HepG2 (cell line): ENCODE data around the gene RBM22. TPM values are rescaled to one million over a fixed set of nuclear protein-coding genes. Genes with fewer than 3 reads are reported as not detected.

Source experiments
- ARID2 ChIP-seq: sonication (generic); formaldehyde crosslinking; IDR thresholded peaks from 2 replicates; pipeline ENCODE4 v1.8.1; 2022; ENCODE audit warnings: mild to moderate bottlenecking, missing genetic modification reagents, borderline replicate concordance
- CBX1 ChIP-seq: IDR thresholded peaks from one replicate; pipeline ENCODE4 v1.6.1; 2016; ENCODE audit warnings: antibody characterized with exemption, low read depth
- CENPX ChIP-seq: sonication (generic); formaldehyde crosslinking; IDR thresholded peaks from 2 replicates; pipeline ENCODE4 v1.9.0; 2021; ENCODE audit warnings: mild to moderate bottlenecking, missing genetic modification reagents, moderate library complexity
- DPF2 ChIP-seq: sonication (generic); formaldehyde crosslinking; IDR thresholded peaks from 2 replicates; pipeline ENCODE4 v1.4.0; 2020; ENCODE audit warnings: mild to moderate bottlenecking, low read depth, missing genetic modification reagents, borderline replicate concordance
- ERF ChIP-seq: IDR thresholded peaks from 2 replicates; pipeline ENCODE4 v1.6.1; 2018; ENCODE audit warnings: missing biosample characterization, missing genetic modification reagents
- FOXA1 ChIP-seq, 2 experiments: fragments of 450-650 bp in 1 of 2; sonication (generic) in 1 of 2; formaldehyde crosslinking in 1 of 2; IDR thresholded peaks; 2 replicates each; pipeline versions ENCODE4 v1.4.0 to v1.6.1; 2016 to 2020; ENCODE audit warnings: missing genetic modification reagents in 1 of 2
- HNRNPL ChIP-seq: fragments of 200-400 bp; formaldehyde crosslinking; IDR thresholded peaks from 2 replicates; pipeline ENCODE4 v1.6.1; 2017; ENCODE audit warnings: mild to moderate bottlenecking, low read depth, low read length
- KLF9 ChIP-seq: IDR thresholded peaks from 2 replicates; pipeline ENCODE4 v1.6.1; 2016; ENCODE audit warnings: low read depth
- MAZ ChIP-seq, 2 experiments: sonication (generic) in 1 of 2; formaldehyde crosslinking in 1 of 2; IDR thresholded peaks; 2 replicates each; pipeline versions ENCODE4 v1.5.0 to v1.6.1; 2012 to 2020; ENCODE audit warnings: low read depth in 2 of 2, mild to moderate bottlenecking in 2 of 2, borderline replicate concordance in 1 of 2, improper control_type of control experiment in 1 of 2, low read length in 1 of 2, missing genetic modification reagents in 1 of 2, moderate library complexity in 1 of 2
- MTA3 ChIP-seq: sonication (generic); formaldehyde crosslinking; IDR thresholded peaks from 2 replicates; pipeline ENCODE4 v1.4.0; 2020; ENCODE audit warnings: missing genetic modification reagents
- NR2F6 ChIP-seq, 2 experiments: IDR thresholded peaks; 2 replicates each; pipeline ENCODE4 v1.6.1; 2016; ENCODE audit warnings: antibody characterized with exemption in 1 of 2, mild to moderate bottlenecking in 1 of 2
- PITX1 ChIP-seq: sonication (generic); formaldehyde crosslinking; IDR thresholded peaks from 2 replicates; pipeline ENCODE4 v1.5.1; 2020; ENCODE audit warnings: mild to moderate bottlenecking, missing genetic modification reagents
- POLR2G ChIP-seq: fragments of 200-400 bp; formaldehyde crosslinking; IDR thresholded peaks from 2 replicates; pipeline ENCODE4 v1.6.1; 2018; ENCODE audit warnings: mild to moderate bottlenecking, low read depth, low read length, moderate library complexity
- SNAPC5 ChIP-seq: sonication (generic); formaldehyde crosslinking; IDR thresholded peaks from 2 replicates; pipeline ENCODE4 v1.8.1; 2023; ENCODE audit warnings: mild to moderate bottlenecking, missing genetic modification reagents, borderline replicate concordance
- TBX2 ChIP-seq: sonication (generic); formaldehyde crosslinking; IDR thresholded peaks from 2 replicates; pipeline ENCODE4 v1.5.0; 2020; ENCODE audit warnings: missing genetic modification reagents, mild to moderate bottlenecking, borderline replicate concordance
- TCF7 ChIP-seq: sonication (generic); IDR thresholded peaks from 2 replicates; pipeline ENCODE4 v1.6.1; 2016; ENCODE audit warnings: antibody characterized with exemption, low read depth
- U2AF1 ChIP-seq: fragments of 200-400 bp; formaldehyde crosslinking; optimal IDR thresholded peaks from 2 replicates; pipeline ENCODE3; 2017; ENCODE audit warnings: mild to moderate bottlenecking, low read depth, low read length
- XBP1 ChIP-seq: sonication (generic); formaldehyde crosslinking; IDR thresholded peaks from 2 replicates; pipeline ENCODE4 v1.5.0; 2020; ENCODE audit warnings: missing genetic modification reagents
- YEATS4 ChIP-seq: sonication (generic); formaldehyde crosslinking; IDR thresholded peaks from 2 replicates; pipeline ENCODE4 v1.4.0; 2020; ENCODE audit warnings: missing genetic modification reagents, borderline replicate concordance
- ZBTB3 ChIP-seq: sonication (generic); formaldehyde crosslinking; IDR thresholded peaks from 2 replicates; pipeline ENCODE4 v1.4.0; 2020; ENCODE audit warnings: low read depth, mild to moderate bottlenecking, moderate library complexity, missing genetic modification reagents, borderline replicate concordance
- ZFP1 ChIP-seq: IDR thresholded peaks from 2 replicates; pipeline ENCODE4 v1.6.1; 2016
- ZFYVE20 ChIP-seq: sonication (generic); formaldehyde crosslinking; IDR thresholded peaks from 2 replicates; pipeline ENCODE4 v1.8.0; 2023; ENCODE audit warnings: low read depth, mild to moderate bottlenecking, moderate library complexity, missing genetic modification reagents, borderline replicate concordance
- ZNF549 ChIP-seq: sonication (generic); formaldehyde crosslinking; IDR thresholded peaks from 2 replicates; pipeline ENCODE4 v1.5.0; 2020; ENCODE audit warnings: missing genetic modification reagents
- ZNF569 ChIP-seq: sonication (generic); formaldehyde crosslinking; IDR thresholded peaks from 2 replicates; pipeline ENCODE4 v1.5.0; 2020; ENCODE audit warnings: mild to moderate bottlenecking, missing genetic modification reagents, moderate library complexity, borderline replicate concordance
- ZNF713 ChIP-seq: sonication (generic); formaldehyde crosslinking; IDR thresholded peaks from 2 replicates; pipeline ENCODE4 v1.4.0; 2020; ENCODE audit warnings: mild to moderate bottlenecking, missing genetic modification reagents
- ZNF746 ChIP-seq: sonication (generic); formaldehyde crosslinking; IDR thresholded peaks from 2 replicates; pipeline ENCODE4 v1.8.0; 2022; ENCODE audit warnings: mild to moderate bottlenecking, missing genetic modification reagents
- ZSCAN20 ChIP-seq: sonication (generic); formaldehyde crosslinking; IDR thresholded peaks from 2 replicates; pipeline ENCODE4 v1.4.0; 2020; ENCODE audit warnings: missing genetic modification reagents, mild to moderate bottlenecking, borderline replicate concordance
- ZSCAN9 ChIP-seq: IDR thresholded peaks from 2 replicates; pipeline ENCODE4 v1.6.1; 2016; ENCODE audit warnings: borderline replicate concordance
- polyA plus RNA-seq, 8 experiments: library from polyadenylated mRNA; depleted of rRNA in 3 of 8; stranded (reverse) in 7 of 8; unstranded in 1 of 8; fragments of >200 nt; fragmentation: Illumina TruSeq in 4 of 8; extraction: Trizol in 4 of 8; gene quantifications; 2 replicates each; pipeline versions ENCODE4 v1.2.1 to v1.2.3, GENCODE V29; 2011 to 2016; ENCODE audit warnings: low read depth in 4 of 8, missing spikeins in 1 of 8, mixed read lengths in 1 of 8; ENCODE audit not compliant: insufficient read depth in 1 of 8
- total RNA-seq, 5 experiments: library from RNA; depleted of rRNA; stranded (reverse); fragments of >200 nt; fragmentation: Illumina TruSeq; extraction: Trizol; gene quantifications; 2 replicates each; pipeline ENCODE4 v1.2.3, GENCODE V29; 2016; ENCODE audit warnings: low read depth in 1 of 5
- TF ChIP-seq, protein P1 (sequence below): sonication (generic); formaldehyde crosslinking; conservative IDR thresholded peaks from 2 replicates; pipeline ENCODE4 v1.8.0; 2022; ENCODE audit warnings: missing genetic modification reagents

RBM22 gene
- total and polyA plus RNA-seq, 2 of the 13 experiments (the other 11 are each of a cell fraction or from before 2014, with no cell fraction given) = 28.3 to 35.0 TPM

- TF ChIP-seq MAZ (IDR thresholded peaks at IDR 0.05; ENCODE audit: borderline replicate concordance, low read depth, low read length) = no peak
- TF ChIP-seq MAZ (CRISPR knock-in tag; IDR thresholded peaks at IDR 0.05; ENCODE audit: low read depth) = no peak
- no peak for TF ChIP-seq FOXA1 (IDR thresholded peaks at IDR 0.05)
- TF ChIP-seq FOXA1 (CRISPR knock-in tag; IDR thresholded peaks at IDR 0.05) = peak; percentile 63
- peak; percentile 71; the same call in 1 of the 2 replicates for TF ChIP-seq ZSCAN9 (CRISPR knock-in tag)
- TF ChIP-seq CBX1 = no peak
- TF ChIP-seq MTA3 = no peak
- TF ChIP-seq ZNF713 (CRISPR knock-in tag) = no peak
- no peak for TF ChIP-seq DPF2
- no peak; the same call in 1 of the 2 replicates for TF ChIP-seq ZNF549 (CRISPR knock-in tag)
- no peak for TF ChIP-seq SNAPC5
- peak; percentile 93 for TF ChIP-seq YEATS4 (CRISPR knock-in tag)
- peak; percentile 77 for TF ChIP-seq PITX1
- no peak for TF ChIP-seq ZFYVE20 (CRISPR knock-in tag)
- no peak for TF ChIP-seq NR2F6 (IDR thresholded peaks at IDR 0.05)
- no peak for TF ChIP-seq NR2F6 (CRISPR knock-in tag; IDR thresholded peaks at IDR 0.05)
- TF ChIP-seq ARID2 (CRISPR knock-in tag) = no peak
- no peak for TF ChIP-seq CENPX (CRISPR knock-in tag)
- TF ChIP-seq, protein P1, sequence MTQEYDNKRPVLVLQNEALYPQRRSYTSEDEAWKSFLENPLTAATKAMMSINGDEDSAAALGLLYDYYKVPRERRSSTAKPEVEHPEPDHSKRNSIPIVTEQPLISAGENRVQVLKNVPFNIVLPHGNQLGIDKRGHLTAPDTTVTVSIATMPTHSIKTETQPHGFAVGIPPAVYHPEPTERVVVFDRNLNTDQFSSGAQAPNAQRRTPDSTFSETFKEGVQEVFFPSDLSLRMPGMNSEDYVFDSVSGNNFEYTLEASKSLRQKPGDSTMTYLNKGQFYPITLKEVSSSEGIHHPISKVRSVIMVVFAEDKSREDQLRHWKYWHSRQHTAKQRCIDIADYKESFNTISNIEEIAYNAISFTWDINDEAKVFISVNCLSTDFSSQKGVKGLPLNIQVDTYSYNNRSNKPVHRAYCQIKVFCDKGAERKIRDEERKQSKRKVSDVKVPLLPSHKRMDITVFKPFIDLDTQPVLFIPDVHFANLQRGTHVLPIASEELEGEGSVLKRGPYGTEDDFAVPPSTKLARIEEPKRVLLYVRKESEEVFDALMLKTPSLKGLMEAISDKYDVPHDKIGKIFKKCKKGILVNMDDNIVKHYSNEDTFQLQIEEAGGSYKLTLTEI (CRISPR knock-in tag) = no peak
- no peak for TF ChIP-seq TCF7
- peak; percentile 30; the same call in 1 of the 2 replicates for TF ChIP-seq ZSCAN20 (CRISPR knock-in tag)
- TF ChIP-seq ZFP1 (CRISPR knock-in tag) = no peak; the same call in 1 of the 2 replicates
- TF ChIP-seq KLF9 (CRISPR knock-in tag) = no peak
- TF ChIP-seq HNRNPL = no peak
- TF ChIP-seq ZBTB3 = no peak
- peak; percentile 38; the same call in 1 of the 2 replicates for TF ChIP-seq ERF (CRISPR knock-in tag)
- no peak; the same call in 1 of the 2 replicates for TF ChIP-seq ZNF746 (CRISPR knock-in tag)
- TF ChIP-seq U2AF1 = peak; percentile 83
- TF ChIP-seq TBX2 = peak; percentile 80
- TF ChIP-seq XBP1 (CRISPR knock-in tag) = no peak
- TF ChIP-seq ZNF569 = no peak
- peak; percentile 94 for TF ChIP-seq POLR2G
Observed at GRCh38 chr5:150700594-150701377, at the start of gene RBM22 (continued).
